ENCODE measurements around the gene DGKB.
A peak's percentile ranks its signal among the peaks of the same experiment; 100 is the strongest.

DGKB gene

DNA sequence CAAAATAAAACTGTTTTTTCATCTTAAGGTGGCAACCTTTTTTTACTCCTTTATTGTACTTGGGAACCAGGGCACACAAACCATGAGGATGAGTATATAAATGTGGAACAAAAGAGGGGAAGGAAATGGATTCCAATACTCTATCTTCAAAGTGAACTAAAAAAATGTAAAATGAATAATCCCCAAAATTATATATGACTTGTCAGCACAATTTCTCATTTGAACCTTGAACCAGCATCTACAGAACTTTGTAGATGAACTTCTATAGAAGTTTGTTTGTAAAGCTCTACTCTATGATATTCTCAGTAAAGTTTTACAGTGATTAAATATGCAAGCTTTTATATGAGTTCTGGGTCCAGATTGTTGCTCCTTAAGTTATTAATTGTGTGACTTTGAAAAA, 694.8 kb downstream of the DGKB start:
- DNase-seq (ENCODE audit: low read depth): no peak

DNA sequence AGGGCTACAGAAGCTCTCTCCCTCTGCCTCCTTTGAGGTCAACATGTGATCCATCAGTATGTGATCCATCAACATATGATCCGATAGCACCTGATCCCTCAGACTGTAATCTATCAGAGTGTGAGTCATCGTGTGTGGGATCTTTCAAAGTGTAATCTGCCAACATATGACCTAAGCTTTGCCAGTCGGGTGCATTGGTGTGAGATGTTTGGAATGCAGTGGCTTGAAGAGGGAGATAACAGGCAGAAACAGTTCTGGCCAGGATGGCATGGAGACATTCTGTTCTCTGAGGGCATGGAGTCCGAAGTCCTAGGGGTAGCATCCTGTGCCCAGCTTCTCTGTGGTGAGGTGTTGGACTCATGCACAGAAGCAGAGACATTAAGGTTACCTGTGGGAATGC, 695.4 kb downstream of the DGKB start:
- DNase-seq (ENCODE audit: low read depth): no peak

DNA sequence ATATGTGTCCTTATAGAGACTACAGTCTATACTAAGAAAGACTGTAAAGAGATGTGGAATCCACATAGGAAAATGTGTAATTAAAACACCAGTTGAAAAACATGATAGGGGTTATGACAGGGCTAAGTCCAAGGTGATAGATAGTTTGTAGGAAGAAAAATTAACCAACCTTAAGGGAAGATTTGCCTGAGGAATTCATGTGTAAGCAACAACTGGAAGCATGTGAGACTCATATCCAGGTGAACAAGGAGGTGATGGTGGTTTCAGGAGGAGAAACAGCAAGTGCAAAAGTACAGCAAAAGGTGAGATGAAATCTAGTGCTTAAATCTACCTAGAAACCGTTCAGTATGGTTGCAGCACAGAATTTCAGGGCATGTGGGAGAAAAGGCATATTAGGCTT, 696.4 kb downstream of the DGKB start:
- no peak for DNase-seq (ENCODE audit: low read depth)

DNA sequence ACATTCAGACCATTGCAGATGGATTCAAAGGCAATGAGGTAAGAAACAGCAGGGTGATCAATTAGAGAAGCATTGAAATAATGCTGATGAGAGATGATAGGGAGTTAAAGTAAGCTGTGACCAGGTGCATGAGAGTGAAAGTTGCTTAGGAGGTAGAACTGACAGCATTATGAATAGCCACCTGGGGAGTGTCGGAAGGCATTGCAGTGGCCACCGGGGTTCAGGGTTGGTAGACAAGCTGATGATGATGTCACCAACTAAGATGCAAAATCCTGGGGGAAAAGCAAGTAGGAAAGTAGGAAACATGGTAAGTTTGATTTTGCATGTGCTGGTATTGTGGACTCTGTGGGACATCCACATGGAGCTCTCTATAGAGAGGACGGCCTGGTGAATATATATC, 701.2 kb downstream of the DGKB start:
- no peak for DNase-seq (ENCODE audit: low read depth)

DNA sequence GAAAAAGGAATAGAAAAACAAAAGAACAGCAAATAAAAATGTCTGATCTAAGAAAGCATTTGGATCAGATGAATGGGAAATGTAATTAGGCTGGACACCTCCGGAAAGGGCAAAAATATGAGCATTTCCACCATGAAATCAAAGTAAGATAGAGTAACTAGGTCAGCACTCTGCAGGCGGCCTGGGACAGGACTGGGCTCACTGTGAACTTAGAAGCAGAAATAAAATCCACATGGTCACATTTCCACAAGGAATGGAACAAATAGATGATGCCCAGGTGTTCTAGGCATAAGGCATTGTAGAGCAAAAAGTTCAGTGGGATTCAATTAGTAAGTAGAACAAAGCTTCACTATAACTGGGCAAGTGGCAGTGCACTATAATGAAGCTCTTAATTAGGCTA, 703.2 kb downstream of the DGKB start:
- no peak for DNase-seq (ENCODE audit: low read depth)

DNA sequence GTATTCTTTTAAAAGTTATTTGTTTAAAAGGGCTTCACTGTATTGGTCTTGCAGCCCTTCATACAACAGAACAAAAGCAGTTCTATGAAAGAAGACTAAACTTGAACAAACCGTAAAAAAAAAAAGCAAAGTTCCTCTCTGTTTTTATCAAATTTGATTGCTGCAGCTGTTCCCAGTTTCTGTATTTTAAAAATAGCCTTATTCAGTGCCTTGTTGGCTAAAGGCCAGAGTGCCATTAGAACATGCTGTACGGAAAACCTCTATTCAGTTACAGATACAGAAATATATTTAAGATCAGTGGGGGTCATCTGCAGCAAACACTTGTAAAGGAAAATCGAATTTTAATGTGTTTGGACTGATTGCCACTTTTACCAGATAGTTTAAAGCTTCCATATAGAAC, 705.3 kb downstream of the DGKB start:
- DNase-seq (ENCODE audit: low read depth): no peak

DNA sequence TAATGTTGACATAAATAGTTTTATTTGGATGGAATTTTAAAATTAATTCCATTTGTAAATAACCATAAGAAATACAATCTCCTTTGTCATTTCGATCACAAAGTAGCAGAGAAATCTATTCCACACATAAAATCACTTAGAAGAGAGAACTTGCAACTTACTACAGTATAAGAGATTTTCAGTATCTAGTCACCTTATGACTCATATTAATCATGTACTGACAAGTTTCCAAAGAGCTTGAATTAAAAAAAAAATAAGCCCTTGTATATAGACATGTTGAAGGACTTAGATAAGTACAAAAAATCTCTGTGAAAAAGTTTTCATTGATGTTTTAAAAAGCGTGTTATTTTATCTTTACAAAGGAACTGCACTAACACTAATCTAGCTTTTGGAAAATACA, 706.0 kb downstream of the DGKB start:
- DNase-seq (ENCODE audit: low read depth): no peak

DNA sequence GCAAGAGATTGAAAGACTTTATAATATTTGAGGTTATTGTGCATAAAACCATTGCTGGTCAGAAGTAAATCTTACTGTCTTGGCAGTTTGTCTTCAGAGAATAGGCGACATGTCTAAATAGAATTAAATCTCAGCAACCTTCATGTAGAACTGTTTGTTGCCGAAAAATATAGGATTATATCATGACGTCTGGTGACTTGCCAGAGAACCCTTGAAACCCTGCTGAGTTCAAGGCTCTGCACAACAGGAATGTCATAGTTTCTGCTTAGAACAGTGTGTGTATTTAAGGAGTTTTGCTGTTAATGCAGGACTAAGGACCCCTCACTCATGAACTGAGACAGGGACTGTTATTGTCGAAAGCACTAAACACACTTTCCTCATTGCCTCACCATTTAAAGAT, 706.7 kb downstream of the DGKB start:
- DNase-seq (ENCODE audit: low read depth): no peak

DNA sequence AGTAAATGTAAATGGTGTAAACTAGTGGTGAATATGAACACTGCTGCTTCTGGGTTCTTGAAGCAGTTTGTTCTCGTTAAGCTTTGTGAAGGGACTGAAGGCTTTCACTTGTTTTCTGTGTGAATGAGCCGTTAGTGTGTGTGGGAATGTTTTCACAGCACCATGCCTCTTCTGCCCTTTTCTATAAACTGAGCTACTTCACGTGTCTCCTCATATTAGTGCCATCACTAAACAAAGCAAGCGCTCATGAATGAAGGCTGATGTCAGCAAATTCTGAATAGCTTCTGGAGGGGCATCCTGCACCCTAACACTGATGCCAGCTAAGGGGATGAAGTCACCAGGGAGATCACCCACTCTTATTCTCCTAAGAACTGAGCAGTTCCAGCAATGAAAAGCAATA, 707.5 kb downstream of the DGKB start:
- no peak for DNase-seq (ENCODE audit: low read depth)

DNA sequence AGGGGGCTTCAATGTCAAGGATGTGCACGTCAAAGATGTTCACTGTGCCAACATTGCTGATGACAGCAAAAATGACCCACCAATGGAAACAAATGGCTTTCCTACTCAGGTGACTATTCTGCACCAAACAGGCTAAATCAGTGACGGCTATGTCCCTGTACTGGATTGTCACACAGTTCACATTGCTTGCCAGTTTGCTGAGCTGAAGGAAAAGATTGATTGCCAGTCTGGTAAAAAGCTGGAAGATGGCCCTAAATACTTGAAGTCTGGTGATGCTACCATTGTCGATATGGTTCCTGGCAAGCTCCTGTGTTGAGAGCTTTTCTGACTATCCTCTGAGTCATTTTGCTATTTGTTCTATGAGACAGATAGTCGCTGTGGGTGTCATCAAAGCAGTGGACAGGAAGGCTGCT, 710.9 kb downstream of the DGKB start:
- peak; percentile 29 for DNase-seq (ENCODE audit: low read depth)

DNA sequence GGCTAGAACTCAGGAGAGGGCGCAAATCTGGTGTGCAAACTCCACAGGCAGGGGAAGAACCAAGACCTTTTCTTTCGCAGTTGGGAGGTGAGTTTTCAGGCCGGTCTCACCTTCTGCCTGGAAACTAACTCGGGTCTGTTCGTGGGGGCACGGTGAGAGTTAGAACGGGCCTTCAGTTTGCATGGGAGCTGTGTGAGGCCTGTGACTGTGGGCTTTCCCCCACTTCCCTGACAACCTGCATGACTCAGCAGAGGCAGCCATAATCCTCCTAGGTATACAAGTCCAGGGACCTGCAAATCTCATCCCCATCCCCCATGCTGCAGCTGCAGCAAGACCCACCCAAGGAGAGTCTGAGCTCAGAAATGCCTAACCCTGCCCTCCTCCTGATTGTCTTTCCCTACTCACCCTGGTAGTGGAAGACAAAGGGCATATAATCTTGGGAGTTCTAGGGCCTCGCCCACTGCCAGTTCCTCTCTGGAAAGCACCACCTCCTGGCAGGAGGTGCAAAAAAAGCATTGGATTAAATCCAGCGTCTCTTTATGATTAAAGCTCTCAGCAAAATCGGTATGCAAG, 718.2 kb downstream of the DGKB start:
- DNase-seq (ENCODE audit: low read depth): no peak

DNA sequence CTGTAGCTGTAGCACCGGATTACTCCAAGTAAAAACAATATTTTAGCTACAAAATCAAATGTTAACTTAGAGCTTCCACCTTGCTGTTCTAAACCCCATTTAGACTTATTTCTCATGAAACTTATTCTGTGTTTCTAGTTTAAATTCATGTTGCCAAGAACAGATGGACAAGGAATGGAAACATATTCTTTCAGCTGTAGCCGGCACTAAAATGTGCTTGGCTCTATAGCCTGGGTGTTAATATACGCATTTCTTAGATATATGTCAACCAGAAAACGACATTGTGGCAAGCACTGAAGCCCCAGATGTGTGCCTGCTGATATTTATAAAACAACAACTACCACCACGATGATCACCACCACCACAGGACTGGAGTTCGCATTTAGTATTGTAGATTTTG, 722.8 kb downstream of the DGKB start:
- no peak for DNase-seq (ENCODE audit: low read depth)

DNA sequence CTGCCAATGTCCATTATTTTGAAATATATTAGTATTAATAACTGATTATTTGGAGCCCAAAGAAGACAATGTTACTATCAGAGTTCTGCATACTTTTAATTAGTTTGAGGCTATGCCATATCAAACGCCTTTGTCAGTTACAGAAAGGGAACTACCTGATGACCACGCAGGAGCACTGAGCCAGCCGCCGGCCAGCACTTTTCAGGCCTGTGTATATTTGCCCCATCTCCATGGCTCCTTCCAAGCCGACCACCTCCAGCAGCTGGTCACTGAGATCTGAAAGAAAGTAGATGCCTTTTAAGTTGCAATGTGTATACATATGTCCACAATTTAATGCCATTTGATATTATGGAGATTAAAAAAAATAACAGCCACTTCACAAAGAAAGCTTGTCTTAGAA, 724.7 kb downstream of the DGKB start:
- DNase-seq (ENCODE audit: low read depth): no peak

DNA sequence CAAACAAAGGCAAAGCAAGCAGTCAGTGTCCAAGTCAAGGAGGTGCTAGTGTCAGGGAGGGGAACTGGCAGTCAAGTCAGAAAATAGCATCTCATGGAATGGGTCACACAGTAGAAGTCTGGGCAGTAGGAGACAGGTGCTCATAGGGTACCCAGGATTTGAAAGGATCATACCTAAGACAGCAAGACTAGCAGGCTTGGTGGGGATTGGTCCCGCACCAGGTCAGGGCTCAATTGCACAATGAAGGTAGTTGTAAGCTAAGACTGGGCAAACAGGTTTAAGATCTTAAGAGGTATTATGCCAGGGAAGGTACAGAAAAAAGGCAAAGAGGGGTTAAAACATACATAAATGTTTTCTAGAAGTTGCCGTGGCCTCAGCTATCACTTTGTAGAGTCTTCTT, 731.7 kb downstream of the DGKB start:
- DNase-seq (ENCODE audit: low read depth): no peak

DNA sequence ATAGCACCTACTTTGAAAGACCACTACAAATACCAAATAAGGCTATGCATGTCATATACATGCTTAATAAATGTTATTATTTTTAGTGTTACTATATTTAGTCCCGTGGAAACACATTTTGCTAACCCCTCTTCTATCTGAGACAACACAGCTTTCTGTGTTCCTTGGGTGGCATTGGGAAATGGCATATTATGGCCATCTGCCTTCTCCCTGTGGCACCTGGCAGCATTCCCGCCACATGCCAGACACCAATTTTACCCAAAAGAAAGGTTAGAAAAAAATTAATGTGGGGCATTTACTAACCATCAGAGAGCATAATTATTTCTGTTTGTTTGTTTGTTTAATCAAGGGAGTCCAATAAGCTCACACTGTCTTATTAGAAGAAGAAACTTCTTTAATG, 744.4 kb downstream of the DGKB start:
- no peak for DNase-seq (ENCODE audit: low read depth)

DNA sequence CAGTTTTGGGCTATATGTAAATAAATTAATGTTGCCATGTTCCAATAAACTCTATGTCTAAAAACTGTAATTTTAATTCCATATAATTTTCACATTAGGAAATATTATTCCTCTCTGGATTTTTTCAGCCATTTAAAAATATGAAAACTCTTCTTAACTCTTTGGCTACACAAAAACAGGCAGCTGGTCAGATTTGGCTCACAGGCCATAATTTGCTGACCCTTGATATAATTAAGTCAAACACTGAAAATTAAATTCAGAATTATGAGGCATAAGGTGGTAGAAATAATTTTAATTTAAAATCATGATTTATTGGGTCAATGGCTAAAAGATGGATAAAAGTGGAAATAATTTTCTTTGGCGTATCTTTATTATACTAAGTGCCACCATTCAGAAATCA, 746.1 kb downstream of the DGKB start:
- no peak for DNase-seq (ENCODE audit: low read depth)

DNA sequence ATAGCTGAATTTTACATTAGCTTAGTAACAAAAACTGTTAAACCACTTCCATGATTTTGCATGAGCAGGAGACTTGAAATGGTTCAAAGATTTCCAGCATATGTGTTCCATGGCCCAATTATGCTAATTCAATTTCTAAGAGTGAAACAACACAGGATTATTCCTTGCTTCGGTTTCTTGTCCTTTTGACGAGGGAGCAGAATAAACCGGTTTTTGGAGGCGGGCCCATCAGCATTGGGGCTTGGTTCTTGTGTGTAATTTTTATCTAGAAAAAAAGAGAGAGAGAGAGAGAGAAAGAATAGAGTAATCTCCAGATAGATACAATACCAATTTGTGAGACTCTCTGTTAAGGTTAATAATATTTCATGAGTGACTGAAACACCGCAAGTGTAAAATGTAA, 753.6 kb downstream of the DGKB start:
- DNase-seq (ENCODE audit: low read depth): no peak

DNA sequence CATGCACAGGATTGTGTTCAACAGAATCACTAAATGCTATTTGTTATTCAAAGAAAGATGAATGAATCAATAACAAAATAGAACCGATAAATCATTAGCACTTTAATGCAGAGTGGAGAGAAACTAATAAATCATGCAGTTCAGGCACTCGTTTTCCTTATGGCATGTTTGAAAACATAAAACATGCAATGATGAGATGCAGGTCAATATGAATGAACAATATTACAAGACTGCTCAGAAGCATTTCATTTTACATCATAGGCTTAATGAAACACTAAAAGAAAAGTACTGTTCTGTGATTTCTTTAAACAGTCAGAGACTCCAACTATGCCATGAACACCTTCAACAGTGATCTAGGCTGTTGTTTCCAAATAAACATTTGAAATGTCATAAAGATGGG, 755.0 kb downstream of the DGKB start:
- DNase-seq (ENCODE audit: low read depth): no peak

DNA sequence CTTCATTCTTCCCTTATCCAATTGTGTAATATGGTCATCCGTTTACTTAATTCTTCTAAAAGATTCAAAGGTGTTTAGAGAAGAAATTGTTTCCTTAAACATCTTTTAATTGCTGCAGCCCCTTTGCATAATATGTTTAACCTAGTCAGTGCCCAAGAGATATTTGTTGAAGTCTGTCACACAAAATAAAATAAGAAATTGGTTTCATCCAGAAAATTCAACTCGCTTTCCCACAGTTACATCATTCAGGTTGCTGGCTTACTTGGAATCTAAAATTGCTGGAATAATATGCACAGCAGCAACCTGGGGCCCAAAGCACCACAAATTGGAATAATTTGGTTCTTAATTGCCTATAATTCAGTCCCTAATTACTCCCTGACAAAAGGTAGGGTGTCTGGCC, 758.0 kb downstream of the DGKB start:
- no peak for DNase-seq (ENCODE audit: low read depth)

DNA sequence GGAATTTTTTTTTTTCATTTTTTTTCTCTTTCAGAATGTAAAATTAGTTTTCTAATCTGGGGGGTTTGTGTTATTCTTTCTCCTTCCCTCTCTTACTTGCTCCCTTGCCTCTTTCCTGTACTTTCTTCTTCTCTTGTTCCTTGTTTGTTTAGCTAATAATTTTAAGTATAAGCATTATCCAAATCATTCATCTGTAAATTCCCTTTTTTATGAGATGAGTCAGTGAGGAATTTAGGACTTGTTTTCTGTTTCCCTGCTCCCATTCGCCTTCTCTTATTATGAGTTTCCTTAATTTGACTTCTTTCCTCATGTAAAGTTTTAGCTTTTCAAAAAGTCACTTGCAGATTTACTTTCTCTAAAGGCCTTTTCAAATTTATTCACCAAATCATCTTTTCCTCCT, 758.4 kb downstream of the DGKB start:
- no peak for DNase-seq (ENCODE audit: low read depth)

DNA sequence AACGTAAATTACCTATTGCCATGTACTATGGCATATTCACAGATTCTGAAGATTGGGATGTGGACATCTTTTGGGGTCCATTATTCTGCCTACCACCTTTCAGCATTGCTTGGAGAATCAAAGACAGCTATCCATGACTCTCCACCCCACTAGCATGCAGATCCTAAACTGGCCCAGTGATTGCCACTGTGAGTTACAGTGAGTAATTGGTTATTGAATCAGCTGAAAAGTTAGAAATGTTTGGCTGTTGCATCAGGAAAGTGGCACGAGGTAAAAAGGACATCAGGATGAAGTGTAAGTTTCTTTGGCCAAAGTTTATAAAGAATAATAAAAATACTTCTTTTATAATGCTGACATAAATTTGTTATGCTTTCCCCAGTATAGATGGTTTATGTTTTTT, 764.9 kb downstream of the DGKB start:
- no peak for DNase-seq (ENCODE audit: low read depth)

DNA sequence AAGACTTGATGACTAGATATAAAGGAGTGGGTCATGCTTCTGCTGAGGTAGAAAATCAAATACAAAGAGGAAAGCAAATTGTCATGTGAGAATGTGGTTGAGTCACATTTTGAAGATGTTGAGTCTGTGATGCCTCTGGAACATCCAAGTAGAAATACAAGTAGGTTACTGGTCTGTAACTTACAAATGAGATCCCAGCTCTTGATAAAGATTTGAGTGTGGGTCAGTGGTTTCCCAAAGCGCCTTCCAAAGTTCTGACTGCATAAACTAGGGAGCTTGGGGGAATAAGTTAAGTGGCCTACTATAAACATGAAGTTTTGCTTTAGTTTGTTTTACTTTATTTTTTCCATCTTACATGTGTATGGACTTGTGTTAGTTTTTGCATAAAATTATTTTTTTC, 768.8 kb downstream of the DGKB start:
- DNase-seq (ENCODE audit: low read depth): no peak

DNA sequence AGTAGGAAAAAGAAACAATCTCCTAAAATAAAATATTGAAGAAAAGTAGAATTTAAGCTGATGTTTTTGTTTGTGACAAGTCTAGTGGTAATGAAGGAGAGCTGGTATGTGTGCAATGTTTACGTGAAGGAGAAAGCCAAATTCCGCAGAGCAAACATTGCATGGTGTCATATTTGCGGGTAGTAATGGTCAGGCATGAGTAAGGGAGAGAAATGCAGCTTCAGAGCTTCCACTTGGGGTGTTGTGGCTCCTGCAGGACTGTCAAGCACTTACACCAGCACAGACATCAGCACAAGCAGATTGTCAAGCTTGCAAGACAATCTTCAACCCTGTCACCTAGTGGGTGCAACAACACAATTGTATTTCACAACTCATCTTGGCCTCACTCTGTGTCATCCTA, 776.6 kb downstream of the DGKB start:
- DNase-seq (ENCODE audit: low read depth): no peak

DNA sequence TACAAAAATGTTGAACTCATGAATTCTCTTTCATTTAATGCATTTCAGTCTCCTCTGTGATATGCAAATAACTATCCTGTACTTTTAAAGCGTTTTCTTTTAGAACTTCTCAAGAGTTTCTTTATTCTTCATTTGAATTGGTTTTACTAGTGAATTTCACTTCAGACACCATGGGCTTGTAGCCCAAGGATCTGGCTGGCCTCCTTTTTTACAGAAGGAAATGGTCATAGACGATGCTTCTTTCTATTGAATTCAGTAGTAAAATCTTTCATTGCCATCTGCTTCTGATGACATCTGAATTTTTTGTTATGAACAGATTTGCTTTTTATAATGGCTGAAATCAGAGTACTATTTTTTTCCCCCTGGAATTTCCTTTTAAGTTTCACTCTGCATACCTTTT, 777.8 kb downstream of the DGKB start:
- DNase-seq (ENCODE audit: low read depth): no peak

DNA sequence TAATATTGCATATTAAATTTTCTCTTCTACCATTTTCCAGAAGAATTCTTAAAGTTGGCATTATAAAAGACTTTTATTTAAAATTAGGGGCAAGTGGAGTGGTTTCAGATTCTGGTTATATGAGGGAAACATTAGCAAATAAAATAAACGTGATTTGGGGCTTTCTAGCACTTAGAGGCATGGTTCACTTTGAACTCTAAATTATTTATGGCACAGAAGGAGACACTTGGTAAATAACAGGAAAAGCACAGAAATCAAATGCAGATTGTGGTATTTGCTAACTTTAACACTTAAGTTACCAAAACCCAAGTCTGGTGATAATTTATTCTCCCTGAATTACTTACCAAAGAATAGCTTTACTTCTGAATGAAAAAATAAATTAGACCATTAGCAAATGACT, 778.6 kb downstream of the DGKB start:
- no peak for DNase-seq (ENCODE audit: low read depth)

Measured in GM04503 (cell line).